NCI-H748 (cell line): ENCODE data around the gene CSRP1.
A peak's percentile ranks its signal among the peaks of the same experiment; 100 is the strongest.
"Not testable (repeated sequence)": the region's sequence is repeated elsewhere in the genome, so short reads cannot be mapped to it uniquely, and the experiment has no call there.

ENCODE experiments used
- DNase-seq: peaks from one replicate; lab custom pipeline; 2025; ENCODE audit not compliant: unreplicated experiment; lab: John Stamatoyannopoulos, UW

CSRP1 gene

GRCh38 chr1:201506557-201507359 lies at the start of gene CSRP1:
CSRP1 (minus strand) TSS chr1:201507123; CDS start chr1:201496303, 10,820 bp downstream.
- DNase-seq = peak; percentile 85

- DNase-seq = no peak
These were observed 48.6 kb upstream of the CSRP1 start for GRCh38 chr1:201555593-201555945.

- peak; percentile 2 for DNase-seq
These were observed 48.1 kb upstream of the CSRP1 start for GRCh38 chr1:201554789-201555592.

GRCh38 chr1:201554190-201554600 lies 47.3 kb upstream of the CSRP1 start:
- DNase-seq = no peak

- DNase-seq = no peak
These were observed 46.7 kb upstream of the CSRP1 start for GRCh38 chr1:201553496-201554189.

- DNase-seq = no peak
These were observed 46.0 kb upstream of the CSRP1 start for GRCh38 chr1:201552941-201553351.

- DNase-seq = no peak
These were observed 45.2 kb upstream of the CSRP1 start for GRCh38 chr1:201551877-201552731.

GRCh38 chr1:201551096-201551495 lies 44.2 kb upstream of the CSRP1 start:
- no peak for DNase-seq

GRCh38 chr1:201549522-201549921 lies 42.6 kb upstream of the CSRP1 start:
- DNase-seq = not testable (repeated sequence)

GRCh38 chr1:201545851-201546492 lies 39.0 kb upstream of the CSRP1 start:
- DNase-seq = peak; percentile 27

GRCh38 chr1:201544710-201545109 lies 37.8 kb upstream of the CSRP1 start:
- no peak for DNase-seq

- DNase-seq = no peak
These were observed 37.1 kb upstream of the CSRP1 start for GRCh38 chr1:201543871-201544642.

GRCh38 chr1:201542309-201543035 lies 35.5 kb upstream of the CSRP1 start:
- no peak for DNase-seq

- no peak for DNase-seq
These were observed 34.2 kb upstream of the CSRP1 start for GRCh38 chr1:201540846-201541735.

GRCh38 chr1:201539561-201540431 lies 32.9 kb upstream of the CSRP1 start:
- peak; percentile 83 for DNase-seq

- DNase-seq = peak; percentile 67
These were observed 32.0 kb upstream of the CSRP1 start, which contains the start of gene NAV1 for GRCh38 chr1:201538612-201539551. NAV1 (plus strand) TSS chr1:201539127; CDS start chr1:201622885, 83,758 bp downstream.
